OCI-LY1 (cell line): ENCODE data around the gene EHBP1L1.

ENCODE experiments used
- H2AFZ ChIP-seq: fragments of 200-600 bp; sonication (generic), shearing (Covaris generic); 2 replicates; pipeline ENCODE4 v1.6.0; 2014; ENCODE audit warnings: antibody characterized with exemption, mild to moderate bottlenecking, low read length
- H3F3A ChIP-seq: fragments of 200-600 bp; sonication (generic), shearing (Covaris generic); 2 replicates; pipeline ENCODE4 v1.6.0; 2014; ENCODE audit warnings: mild to moderate bottlenecking, antibody characterized with exemption, low read length, moderate library complexity; ENCODE audit not compliant: insufficient read depth
- H3K27ac ChIP-seq: fragments of 200-600 bp; sonication (generic); 2 replicates; pipeline ENCODE4 v1.5.1; 2014; ENCODE audit warnings: low read length, mixed run types, mild to moderate bottlenecking, low read depth; ENCODE audit not compliant: poor library complexity, severe bottlenecking
- H3K27me3 ChIP-seq: fragments of 200-600 bp; sonication (generic); 2 replicates; pipeline ENCODE4 v1.6.0; 2014; ENCODE audit warnings: antibody characterized with exemption, mild to moderate bottlenecking, low read length, moderate library complexity; ENCODE audit not compliant: insufficient read depth
- H3K36me3 ChIP-seq: fragments of 200-600 bp; sonication (generic); 2 replicates; pipeline ENCODE4 v1.6.1; 2014; ENCODE audit warnings: mild to moderate bottlenecking, antibody characterized with exemption, low read length, moderate library complexity, mixed read lengths; ENCODE audit not compliant: insufficient read depth
- H3K4me1 ChIP-seq: fragments of 200-600 bp; sonication (generic); 2 replicates; pipeline ENCODE4 v1.5.1; 2014; ENCODE audit warnings: mild to moderate bottlenecking, low read length, moderate library complexity; ENCODE audit not compliant: insufficient read depth, severe bottlenecking
- H3K4me2 ChIP-seq: fragments of 200-600 bp; sonication (generic), shearing (Covaris generic); 2 replicates; pipeline ENCODE4 v1.6.1; 2014; ENCODE audit warnings: low read length
- H3K4me3 ChIP-seq: fragments of 200-600 bp; sonication (generic); 2 replicates; pipeline ENCODE4 v1.5.1; 2014; ENCODE audit warnings: low read length, low read depth, mild to moderate bottlenecking, mixed read lengths; ENCODE audit not compliant: poor library complexity, severe bottlenecking
- H3K79me2 ChIP-seq: fragments of 200-600 bp; shearing (Covaris generic); 2 replicates; pipeline ENCODE4 v1.6.1; 2016; ENCODE audit warnings: mixed run types, low read length, mixed read lengths; ENCODE audit not compliant: insufficient read depth
- H3K9ac ChIP-seq: fragments of 200-600 bp; sonication (generic), shearing (Covaris generic); 2 replicates; pipeline ENCODE4 v1.6.1; 2014; ENCODE audit warnings: mild to moderate bottlenecking, low read length, mixed read lengths
- H3K9me2 ChIP-seq: fragments of 200-600 bp; sonication (generic), shearing (Covaris generic); 2 replicates; pipeline ENCODE4 v1.6.1; 2014; ENCODE audit warnings: low read depth, mild to moderate bottlenecking, low read length, mixed read lengths
- H3K9me3 ChIP-seq: fragments of 200-600 bp; shearing (Covaris generic); 2 replicates; pipeline ENCODE4 v1.6.1; 2014; ENCODE audit warnings: low read length, mixed read lengths
- H4K20me1 ChIP-seq: fragments of 200-600 bp; sonication (generic), shearing (Covaris generic); 2 replicates; pipeline ENCODE4 v1.6.0; 2016; ENCODE audit warnings: mild to moderate bottlenecking, low read length; ENCODE audit not compliant: insufficient read depth
- EZH2 ChIP-seq: fragments of 200-600 bp; sonication (generic), shearing (Covaris generic); IDR thresholded peaks from 2 replicates; pipeline ENCODE4 v1.8.0; 2017; ENCODE audit warnings: borderline replicate concordance, mixed run types, mild to moderate bottlenecking, antibody characterized with exemption, low read length, moderate library complexity, mixed read lengths
- TF ChIP-seq, protein P1 (sequence below): fragments of 200-600 bp; sonication (generic), shearing (Covaris generic); IDR thresholded peaks from 2 replicates; pipeline ENCODE4 v1.5.1; 2017; ENCODE audit warnings: mild to moderate bottlenecking, antibody characterized with exemption, low read length, moderate library complexity, mixed read lengths

EHBP1L1 gene

DNA sequence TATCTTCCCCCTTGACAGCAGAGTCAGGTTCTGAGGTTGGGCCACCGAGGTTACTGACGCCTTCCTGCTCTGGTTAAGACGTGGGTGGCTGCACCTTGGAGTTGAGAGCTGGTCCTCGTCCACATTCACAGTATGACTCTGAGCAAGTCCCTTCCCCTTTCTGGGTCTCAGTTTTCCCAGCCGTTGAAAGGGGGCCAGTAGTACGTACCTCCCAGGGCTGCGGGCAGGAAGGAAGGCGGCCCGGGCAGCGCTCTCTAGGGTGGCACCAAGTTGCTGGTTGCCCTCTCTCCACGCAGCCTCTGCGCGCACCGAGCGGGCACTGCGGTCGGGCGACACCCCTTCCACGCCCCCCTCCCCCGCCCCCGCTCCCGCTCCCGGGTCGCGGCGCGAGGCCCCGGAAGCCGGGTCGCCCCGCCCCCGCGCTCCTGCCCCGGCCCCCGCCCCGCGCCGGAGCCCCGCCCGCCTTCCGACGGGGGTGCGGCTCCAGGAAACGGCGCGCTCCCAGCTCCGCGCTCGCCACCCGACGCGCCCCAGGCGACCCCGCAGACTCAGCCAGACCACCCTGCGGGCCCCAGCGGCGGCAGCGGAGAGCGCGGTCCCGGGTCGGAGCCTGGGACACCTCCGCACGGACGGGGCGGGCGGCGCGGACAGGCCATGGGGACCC, at the start of gene EHBP1L1:
Gene EHBP1L1, plus strand, starts transcription at position 486 of the 664 bp plus-strand sequence. CDS start 250 bp downstream, outside the sequence.
- Histone ChIP-seq H3F3A (no peaks in the 10 kb centered on the region; the same call in 1 of the 2 replicates), H3K9ac (peak within 1 kb of the TSS; percentile 59; the same call in 1 of the 2 replicates), H3K4me3 (peak within 1 kb of the TSS; percentile 83), H3K36me3 (no peaks in the 10 kb centered on the region; the same call in 1 of the 2 replicates), H4K20me1 (no peaks in the 10 kb centered on the region), H3K79me2 (no peaks in the 10 kb centered on the region), H3K27me3 (0 out of 2 replicates have a peak, but pooled peaks cover 5% of the 10 kb centered on the region), H3K9me3 (no peaks in the 10 kb centered on the region), H3K4me2 (peak within 1 kb of the TSS; percentile 84), H2AFZ (no peak within 1 kb of the TSS), H3K9me2 (no peaks in the 10 kb centered on the region), H3K27ac (peak within 1 kb of the TSS; percentile 35), H3K4me1 (peaks cover 48% of the 10 kb centered on the region)
- no peak for TF ChIP-seq EZH2
- TF ChIP-seq, protein P1, sequence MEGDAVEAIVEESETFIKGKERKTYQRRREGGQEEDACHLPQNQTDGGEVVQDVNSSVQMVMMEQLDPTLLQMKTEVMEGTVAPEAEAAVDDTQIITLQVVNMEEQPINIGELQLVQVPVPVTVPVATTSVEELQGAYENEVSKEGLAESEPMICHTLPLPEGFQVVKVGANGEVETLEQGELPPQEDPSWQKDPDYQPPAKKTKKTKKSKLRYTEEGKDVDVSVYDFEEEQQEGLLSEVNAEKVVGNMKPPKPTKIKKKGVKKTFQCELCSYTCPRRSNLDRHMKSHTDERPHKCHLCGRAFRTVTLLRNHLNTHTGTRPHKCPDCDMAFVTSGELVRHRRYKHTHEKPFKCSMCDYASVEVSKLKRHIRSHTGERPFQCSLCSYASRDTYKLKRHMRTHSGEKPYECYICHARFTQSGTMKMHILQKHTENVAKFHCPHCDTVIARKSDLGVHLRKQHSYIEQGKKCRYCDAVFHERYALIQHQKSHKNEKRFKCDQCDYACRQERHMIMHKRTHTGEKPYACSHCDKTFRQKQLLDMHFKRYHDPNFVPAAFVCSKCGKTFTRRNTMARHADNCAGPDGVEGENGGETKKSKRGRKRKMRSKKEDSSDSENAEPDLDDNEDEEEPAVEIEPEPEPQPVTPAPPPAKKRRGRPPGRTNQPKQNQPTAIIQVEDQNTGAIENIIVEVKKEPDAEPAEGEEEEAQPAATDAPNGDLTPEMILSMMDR = no peak

DNA sequence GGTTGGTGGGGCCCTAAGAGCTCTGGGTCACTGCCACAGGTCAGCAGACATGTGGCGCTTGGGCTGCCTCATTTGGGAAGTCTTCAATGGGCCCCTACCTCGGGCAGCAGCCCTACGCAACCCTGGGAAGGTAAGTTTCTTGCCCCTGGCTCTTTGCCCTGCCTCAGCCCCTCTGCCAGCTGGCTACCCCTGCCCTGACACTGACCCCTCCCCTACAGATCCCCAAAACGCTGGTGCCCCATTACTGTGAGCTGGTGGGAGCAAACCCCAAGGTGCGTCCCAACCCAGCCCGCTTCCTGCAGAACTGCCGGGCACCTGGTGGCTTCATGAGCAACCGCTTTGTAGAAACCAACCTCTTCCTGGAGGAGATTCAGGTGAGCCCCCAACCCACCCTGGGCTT, 49.1 kb upstream of the EHBP1L1 start:
- H3K9me3 ChIP-seq = no peaks in the 10 kb centered on the region

DNA sequence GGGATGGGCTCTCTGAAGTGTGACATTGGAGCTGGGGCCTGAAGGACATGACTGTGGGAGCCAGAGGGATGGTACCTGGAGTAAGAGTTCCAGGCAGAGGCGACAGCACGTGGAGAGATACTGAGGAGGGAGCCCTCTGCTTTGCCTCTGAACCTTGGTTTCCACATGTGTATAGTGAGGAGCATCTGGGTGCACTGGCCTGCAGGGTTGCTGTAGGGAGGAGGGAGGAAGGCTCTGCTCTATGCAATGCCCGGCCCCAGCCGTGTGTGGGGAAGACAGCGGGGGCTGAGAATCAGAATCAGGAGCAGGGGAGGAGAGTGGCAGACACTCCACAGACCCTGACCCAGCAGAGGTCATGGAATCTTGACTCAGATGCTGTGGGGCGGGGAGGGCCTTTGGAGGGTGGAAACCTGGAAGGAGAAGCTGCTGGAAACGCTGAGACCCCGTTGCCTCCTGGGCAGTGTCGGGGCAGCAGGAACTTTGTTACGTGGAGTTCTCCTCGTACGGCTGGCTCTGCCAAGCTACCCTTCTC, 47.0 kb upstream of the EHBP1L1 start:
- H3K4me3 ChIP-seq = no peak overlapping the region
- H3K9ac ChIP-seq = no peak overlapping the region

More for the DNA sequence above, 49.1 kb upstream of the EHBP1L1 start:
- Histone ChIP-seq H3K4me1 (peaks cover 28% of the 10 kb centered on the region), H3K9me2 (no peaks in the 10 kb centered on the region), H3K79me2 (no peaks in the 10 kb centered on the region), H3K27ac (no peak overlapping the region), H2AFZ (no peak overlapping the region), H3K36me3 (peaks cover 29% of the 10 kb centered on the region), H3K27me3 (0 out of 2 replicates have a peak, but pooled peaks cover 6% of the 10 kb centered on the region), H3K9ac (no peak overlapping the region), H3K4me2 (no peak overlapping the region), H4K20me1 (no peaks in the 10 kb centered on the region), H3K4me3 (no peak overlapping the region), H3F3A (no peaks in the 10 kb centered on the region)
- no peak for TF ChIP-seq EZH2
- TF ChIP-seq, protein P1 = no peak

More for the DNA sequence above, 47.0 kb upstream of the EHBP1L1 start:
- H3K4me2 ChIP-seq = no peak overlapping the region
- no peaks in the 10 kb centered on the region for H4K20me1 ChIP-seq
- 0 out of 2 replicates have a peak, but pooled peaks cover 5% of the 10 kb centered on the region for H3K27me3 ChIP-seq
- TF ChIP-seq, protein P1 = no peak
- TF ChIP-seq EZH2 = no peak
- no peaks in the 10 kb centered on the region for H3K9me2 ChIP-seq
- no peaks in the 10 kb centered on the region for H3F3A ChIP-seq
- peaks cover 44% of the 10 kb centered on the region for H3K36me3 ChIP-seq
- H3K27ac ChIP-seq = no peak overlapping the region
- no peaks in the 10 kb centered on the region for H3K79me2 ChIP-seq
- no peak overlapping the region for H2AFZ ChIP-seq
- H3K4me1 ChIP-seq = peaks cover 15% of the 10 kb centered on the region
- no peaks in the 10 kb centered on the region for H3K9me3 ChIP-seq
